Psoas muscle (tissue), 8 donors: Measurements from ENCODE around the gene EVX1. TPM values are rescaled to one million over a fixed set of nuclear protein-coding genes. Genes with fewer than 3 reads are reported as not detected.

Experiments used
- ATAC-seq, 4 donors: fragments of 200-7000 bp; cut with Tn5 transposase; one replicate each; pipeline ENCODE4 v1.9.1; 2020; ENCODE audit warnings: moderate library complexity in 3 of 4, mild to moderate bottlenecking in 2 of 4
- DNase-seq, 2 donors: peaks; one replicate each; pipeline ENCODE4 v3.0.0-alpha.2; 2020
- H3K27ac ChIP-seq: fragments of 200-600 bp; one replicate; pipeline ENCODE4 v1.8.0; 2022
- H3K27me3 ChIP-seq, 3 donors: fragments of 200-600 bp in 1 of 3; one replicate each; pipeline versions ENCODE4 v1.6.1 to v1.8.0; 2013 to 2022; ENCODE audit warnings: low read length in 2 of 3, mild to moderate bottlenecking in 2 of 3, moderate library complexity in 1 of 3; ENCODE audit not compliant: insufficient read depth in 3 of 3
- H3K36me3 ChIP-seq, 2 donors: fragments of 200-600 bp in 1 of 2; one replicate each; pipeline versions ENCODE4 v1.6.1 to v1.8.0; 2013 to 2022; ENCODE audit warnings: low read depth in 1 of 2, mild to moderate bottlenecking in 1 of 2, moderate library complexity in 1 of 2; ENCODE audit not compliant: insufficient read depth in 1 of 2
- H3K4me1 ChIP-seq: fragments of 200-600 bp; one replicate; pipeline ENCODE4 v1.8.0; 2022
- H3K4me3 ChIP-seq: fragments of 200-600 bp; one replicate; pipeline ENCODE4 v1.8.0; 2022; ENCODE audit warnings: mild to moderate bottlenecking
- H3K9me3 ChIP-seq: fragments of 200-600 bp; one replicate; pipeline ENCODE4 v1.8.0; 2022
- CTCF ChIP-seq: fragments of 200-600 bp; IDR thresholded peaks from one replicate; pipeline ENCODE4 v1.8.0; 2022; ENCODE audit warnings: antibody characterized with exemption
- WGBS, 3 donors: extraction: QIAGEN DNeasy Blood & Tissue Kit; methylation state at CpG; one replicate each; pipeline versions ENCODE4 v1.1.6 to v1.1.7; 2013; 5-methylcytosine and 5-hydroxymethylcytosine counted together
- intact Hi-C, 2 donors: fragments of 100-400 bp; cut with DNase I; formaldehyde crosslinking; loops; one replicate each; pipeline versions ENCODE4 v1.11.0 to v1.14.2; 2022
- polyA plus RNA-seq, 3 donors: library from polyadenylated mRNA; stranded (reverse); fragments of 200-250 nt; gene quantifications; one replicate each; pipeline ENCODE4 v1.2.3, GENCODE V29; 2013
- total RNA-seq, 4 donors: library from RNA; stranded (reverse); fragmentation: NEBNext Ultra II Directional in 2 of 4; extraction: Animal tissue kit (Norgen Biotek cat#: 25700) in 2 of 4; gene quantifications; one replicate each; pipeline versions ENCODE4 v1.2.1 to v1.2.4, GENCODE V29; 2021 to 2023
- donor health status: healthy with polysubstance abuse.
- donor health status: DM: no; HTN: no; CAD: no; lungs with moderate emphysema.
- donor health status: Bipolar disorder and iron deficiency.
- donor health status: healthy.
- donor health status: DM: yes; HTN: yes; CAD: no.
- donor health status: DM: no; HTN: no; CAD: no.
- donor health status: DM: no; HTN: no; CAD: no.
- donor health status: DM: yes; HTN: yes; CAD: no.

The EVX1 gene
- total and polyA plus RNA-seq, 7 donors: not detected

- no peaks in the 10 kb centered on the region for H3K36me3 ChIP-seq
- intact Hi-C loops: loop anchor here in 1 of 2 donors (5.0 kb wide), 1 partner anchor 367 kb away; no protein-coding TSS in a partner anchor
- no peak overlapping the region for H3K27ac ChIP-seq
- H3K9me3 ChIP-seq: no peaks in the 10 kb centered on the region
- peak overlapping the region; percentile 48 for H3K4me3 ChIP-seq
- H3K4me1 ChIP-seq: peaks cover 5% of the 10 kb centered on the region
- peak; percentile 75 for TF ChIP-seq CTCF
- DNase-seq (no peak), ATAC-seq (peak; percentile 55 to 84 (median 62))
- 22 to 26% (median 26%) methylated on average over 32 of the region's 32 CpGs for WGBS, 3 donors
- peaks cover 0 to 77% (median 25%) of the 10 kb centered on the region in 3 donors for H3K27me3 ChIP-seq
Observed at GRCh38 chr7:27210441-27211083, 32.0 kb upstream of the EVX1 start.

DNA sequence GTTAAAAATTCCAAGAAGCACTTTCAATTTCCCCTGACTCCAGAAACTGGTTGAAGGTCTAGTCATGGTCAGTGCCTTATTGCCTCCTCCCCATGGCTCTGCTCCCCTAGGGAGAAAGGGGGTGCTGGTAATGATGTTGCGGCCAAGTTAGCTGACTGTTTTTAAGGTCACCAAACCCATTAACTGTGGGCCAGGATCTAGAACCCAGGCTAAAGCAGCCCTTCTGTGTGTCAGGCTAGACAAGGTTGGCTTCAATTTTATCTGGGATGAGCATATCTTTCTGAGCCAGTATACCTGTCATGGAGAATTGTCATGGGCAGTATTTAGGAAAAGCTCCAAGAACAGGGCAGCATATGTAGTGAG, 31.5 kb upstream of the EVX1 start:
- Histone ChIP-seq H3K27ac (no peak overlapping the region), H3K4me3 (no peak overlapping the region), H3K4me1 (peaks cover 4% of the 10 kb centered on the region), H3K36me3 (no peaks in the 10 kb centered on the region), H3K27me3 (peaks cover 0 to 74% (median 21%) of the 10 kb centered on the region in 3 donors), H3K9me3 (no peaks in the 10 kb centered on the region)
- 87 to 95% (median 90%) methylated on average over 1 of the region's 1 CpG for WGBS, 3 donors
- intact Hi-C loops: loop anchor here in 1 of 2 donors (5.0 kb wide), 1 partner anchor 366 kb away; no protein-coding TSS in a partner anchor
- ATAC-seq: no peak
- no peak for TF ChIP-seq CTCF
- DNase-seq: no peak

DNA sequence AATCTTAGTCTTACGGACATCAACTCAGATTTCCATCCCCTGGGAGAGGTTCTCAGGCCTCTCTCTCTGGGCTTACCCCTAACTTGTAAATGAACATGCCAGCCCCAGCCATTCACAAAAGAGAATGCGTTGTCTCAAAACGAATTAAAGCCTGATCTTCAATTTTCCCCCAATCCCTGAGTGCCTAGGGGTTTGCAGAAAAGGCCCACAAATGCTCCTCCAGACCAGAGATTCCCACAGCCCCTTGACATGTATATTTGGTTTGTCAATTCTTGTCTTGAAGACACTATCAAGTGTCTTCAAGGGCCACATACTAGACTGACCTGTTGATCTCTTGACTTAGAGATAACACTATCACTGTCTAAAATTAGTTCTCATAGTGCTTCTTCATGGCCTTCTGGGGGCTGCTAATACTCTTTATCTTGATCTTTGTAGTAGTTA, 30.8 kb upstream of the EVX1 start:
- H3K36me3 ChIP-seq: no peaks in the 10 kb centered on the region
- no peaks in the 10 kb centered on the region for H3K9me3 ChIP-seq
- ATAC-seq (no peak), DNase-seq (no peak)
- H3K4me3 ChIP-seq: no peak overlapping the region
- intact Hi-C loops: loop anchor here in 1 of 2 donors (5.0 kb wide), 1 partner anchor 366 kb away; no protein-coding TSS in a partner anchor
- H3K27me3 ChIP-seq: peaks cover 0 to 67% (median 22%) of the 10 kb centered on the region in 3 donors
- TF ChIP-seq CTCF: no peak
- peaks cover 4% of the 10 kb centered on the region for H3K4me1 ChIP-seq
- no peak overlapping the region for H3K27ac ChIP-seq
- 58 to 72% (median 69%) methylated on average over 3 of the region's 3 CpGs for WGBS, 3 donors

- Histone ChIP-seq H3K9me3 (no peaks in the 10 kb centered on the region), H3K4me3 (peak overlapping the region; percentile 25), H3K4me1 (peaks cover 4% of the 10 kb centered on the region), H3K36me3 (no peaks in the 10 kb centered on the region), H3K27ac (peak overlapping the region; percentile 30), H3K27me3 (peaks cover 0 to 57% (median 22%) of the 10 kb centered on the region in 3 donors)
- TF ChIP-seq CTCF: no peak
- intact Hi-C loops: loop anchor here in 1 of 2 donors (5.0 kb wide), 1 partner anchor 365 kb away; no protein-coding TSS in a partner anchor
- ATAC-seq (peak; percentile 40 to 62 (median 50)), DNase-seq (no peak)
- WGBS, 3 donors: 27 to 32% (median 29%) methylated on average over 50 to 52 of the region's 52 CpGs
Observed at GRCh38 chr7:27212497-27213432, 29.8 kb upstream of the EVX1 start.
